Mesenchymal stem cell (in vitro differentiated cells and primary cell): ENCODE results near the gene ZBTB2.

Experiments used
- DNase-seq: peaks from one replicate; pipeline ENCODE4 v3.0.0-alpha.2; 2013
- H2AFZ ChIP-seq: one replicate; pipeline ENCODE4 v1.6.1; 2013; ENCODE audit warnings: low read depth, mild to moderate bottlenecking, control low read depth, inconsistent platforms, low read length, moderate library complexity
- H2AK5ac ChIP-seq: 2 replicates; pipeline ENCODE4 v1.6.1; 2013; ENCODE audit warnings: low read length, moderate library complexity, mild to moderate bottlenecking, inconsistent platforms; ENCODE audit not compliant: severe bottlenecking
- H2BK120ac ChIP-seq: one replicate; pipeline ENCODE4 v1.6.1; 2013; ENCODE audit warnings: low read depth, mild to moderate bottlenecking, inconsistent platforms, low read length, moderate library complexity
- H2BK12ac ChIP-seq, 2 experiments: one replicate each; pipeline ENCODE4 v1.6.1; 2013; ENCODE audit warnings: inconsistent platforms in 2 of 2, low read length in 2 of 2, mild to moderate bottlenecking in 2 of 2, moderate library complexity in 2 of 2, control low read depth in 1 of 2
- H2BK15ac ChIP-seq: one replicate; pipeline ENCODE4 v1.6.1; 2013; ENCODE audit warnings: mild to moderate bottlenecking, low read depth, inconsistent platforms; ENCODE audit not compliant: poor library complexity, severe bottlenecking
- H2BK5ac ChIP-seq: 2 replicates; pipeline ENCODE4 v1.6.1; 2013; ENCODE audit warnings: low read depth, mild to moderate bottlenecking, low read length, control low read depth, inconsistent platforms; ENCODE audit not compliant: poor library complexity, severe bottlenecking
- H3K14ac ChIP-seq, 2 experiments: one replicate each; pipeline ENCODE4 v1.6.1; 2013; ENCODE audit warnings: inconsistent platforms in 2 of 2, low read length in 2 of 2, control low read depth in 1 of 2, mild to moderate bottlenecking in 1 of 2, moderate library complexity in 1 of 2
- H3K18ac ChIP-seq, 2 experiments: one replicate each; pipeline ENCODE4 v1.6.1; 2013; ENCODE audit warnings: inconsistent platforms in 2 of 2, low read length in 2 of 2, control low read depth in 1 of 2, low read depth in 1 of 2, mild to moderate bottlenecking in 1 of 2
- H3K23ac ChIP-seq, 2 experiments: one replicate each; pipeline ENCODE4 v1.6.1; 2013; ENCODE audit warnings: inconsistent platforms in 2 of 2, low read length in 2 of 2, mild to moderate bottlenecking in 2 of 2, moderate library complexity in 2 of 2, control low read depth in 1 of 2
- H3K27ac ChIP-seq: 2 replicates; pipeline ENCODE4 v1.5.1; 2013; ENCODE audit warnings: mild to moderate bottlenecking, moderate library complexity, low read length, control low read depth, inconsistent platforms; ENCODE audit not compliant: poor library complexity, severe bottlenecking
- H3K27me3 ChIP-seq, 2 experiments: 2 replicates each; pipeline versions ENCODE4 v1.6.1 to v1.7.0; 2013; ENCODE audit warnings: low read length in 2 of 2, mild to moderate bottlenecking in 2 of 2, moderate library complexity in 2 of 2, control low read depth in 1 of 2, inconsistent platforms in 1 of 2; ENCODE audit not compliant: control insufficient read depth in 1 of 2, insufficient read depth in 1 of 2
- H3K36me3 ChIP-seq, 2 experiments: 2 replicates each; pipeline versions ENCODE4 v1.6.1 to v1.7.0; 2013; ENCODE audit warnings: low read length in 2 of 2, control low read depth in 1 of 2, inconsistent platforms in 1 of 2, low read depth in 1 of 2, mild to moderate bottlenecking in 1 of 2; ENCODE audit not compliant: insufficient read depth in 2 of 2, control insufficient read depth in 1 of 2
- H3K4ac ChIP-seq, 2 experiments: one replicate each; pipeline ENCODE4 v1.6.1; 2013; ENCODE audit warnings: inconsistent platforms in 2 of 2, low read length in 2 of 2, mild to moderate bottlenecking in 2 of 2, moderate library complexity in 2 of 2, control low read depth in 1 of 2, low read depth in 1 of 2
- H3K4me1 ChIP-seq: 2 replicates; pipeline ENCODE4 v1.6.1; 2013; ENCODE audit warnings: low read depth, low read length, control low read depth; ENCODE audit not compliant: control insufficient read depth, insufficient read depth
- H3K4me2 ChIP-seq: 2 replicates; pipeline ENCODE4 v1.6.1; 2013; ENCODE audit warnings: low read length, mild to moderate bottlenecking, inconsistent platforms; ENCODE audit not compliant: poor library complexity, severe bottlenecking
- H3K4me3 ChIP-seq, 2 experiments: 2 replicates each; pipeline versions ENCODE4 v1.5.1 to v1.7.0; 2013; ENCODE audit warnings: low read length in 2 of 2, mild to moderate bottlenecking in 2 of 2, control low read depth in 1 of 2, low read depth in 1 of 2; ENCODE audit not compliant: insufficient read depth in 1 of 2
- H3K79me1 ChIP-seq: replicated peaks from 2 replicates; pipeline ENCODE4 v1.6.1; 2013; ENCODE audit warnings: mild to moderate bottlenecking, control low read depth, low read length, inconsistent platforms; ENCODE audit not compliant: poor library complexity, severe bottlenecking
- H3K9ac ChIP-seq: 2 replicates; pipeline ENCODE4 v1.7.0; 2013; ENCODE audit warnings: mild to moderate bottlenecking, low read length, moderate library complexity
- H3K9me3 ChIP-seq: 2 replicates; pipeline ENCODE4 v1.7.0; 2013; ENCODE audit warnings: mild to moderate bottlenecking, low read length; ENCODE audit not compliant: control insufficient read depth
- H4K8ac ChIP-seq: one replicate; pipeline ENCODE4 v1.6.1; 2013; ENCODE audit warnings: inconsistent platforms, mild to moderate bottlenecking, low read length, moderate library complexity
- H4K91ac ChIP-seq: one replicate; pipeline ENCODE4 v1.6.1; 2013; ENCODE audit warnings: mild to moderate bottlenecking, low read length, inconsistent platforms
- WGBS: methylation state at CpG from one replicate; pipeline ENCODE4 v1.1.7; 2013; ENCODE audit warnings: mixed read lengths; 5-methylcytosine and 5-hydroxymethylcytosine counted together

The ZBTB2 gene

GRCh38 chr6:151413372-151414145 lies 22.2 kb upstream of the ZBTB2 start:
- Histone ChIP-seq H3K36me3 (peaks cover 49 to 93% of the 10 kb centered on the region in 2 experiments), H2BK15ac (no peak overlapping the region), H3K18ac (no peak overlapping the region), H2AFZ (no peak overlapping the region), H2AK5ac (no peak overlapping the region), H3K4me1 (no peaks in the 10 kb centered on the region), H3K14ac (no peak overlapping the region), H3K23ac (no peak overlapping the region), H2BK12ac (no peak overlapping the region), H3K4me3 (no peak overlapping the region), H4K91ac (no peak overlapping the region), H3K79me1 (peaks cover 16% of the 10 kb centered on the region), H3K4ac (no peak overlapping the region), H2BK120ac (no peak overlapping the region), H2BK5ac (no peak overlapping the region), H3K4me2 (no peak overlapping the region), H3K27me3 (no peaks in the 10 kb centered on the region), H3K9me3 (no peaks in the 10 kb centered on the region), H3K27ac (no peak overlapping the region), H3K9ac (no peak overlapping the region), H4K8ac (no peak overlapping the region)
- no peak for DNase-seq
- 94% methylated on average over 8 of the region's 8 CpGs for WGBS

- Histone ChIP-seq H3K27me3 (no peaks in the 10 kb centered on the region), H3K4me1 (no peaks in the 10 kb centered on the region)
- 98% methylated on average over 3 of the region's 3 CpGs for WGBS
Observed at GRCh38 chr6:151412909-151413308, 21.6 kb upstream of the ZBTB2 start.

GRCh38 chr6:151409679-151410078 lies 18.3 kb upstream of the ZBTB2 start:
- Histone ChIP-seq H3K14ac (no peak overlapping the region), H3K36me3 (peaks cover 52 to 91% of the 10 kb centered on the region in 2 experiments), H3K9ac (no peak overlapping the region), H3K4me2 (no peak overlapping the region), H2BK5ac (no peak overlapping the region), H2BK12ac (no peak overlapping the region), H3K9me3 (no peaks in the 10 kb centered on the region), H3K27ac (no peak overlapping the region), H3K4me1 (no peaks in the 10 kb centered on the region), H4K8ac (no peak overlapping the region), H2AFZ (no peak overlapping the region), H3K79me1 (peaks cover 16% of the 10 kb centered on the region), H3K4me3 (no peak overlapping the region), H3K23ac (no peak overlapping the region), H2AK5ac (no peak overlapping the region), H2BK120ac (no peak overlapping the region), H3K27me3 (no peaks in the 10 kb centered on the region), H3K4ac (no peak overlapping the region), H3K18ac (no peak overlapping the region), H4K91ac (no peak overlapping the region), H2BK15ac (no peak overlapping the region)
- WGBS: 95% methylated on average over 7 of the region's 7 CpGs
- DNase-seq: no peak

More at GRCh38 chr6:151412909-151413308, 21.6 kb upstream of the ZBTB2 start:
- H4K91ac ChIP-seq: no peak overlapping the region
- H3K18ac ChIP-seq: no peak overlapping the region
- peaks cover 14% of the 10 kb centered on the region for H3K79me1 ChIP-seq
- no peaks in the 10 kb centered on the region for H3K9me3 ChIP-seq
- no peak overlapping the region for H3K23ac ChIP-seq
- no peak overlapping the region for H3K9ac ChIP-seq
- no peak overlapping the region for H2BK5ac ChIP-seq
- no peak overlapping the region for H2BK120ac ChIP-seq
- no peak for DNase-seq
- no peak overlapping the region for H3K4me2 ChIP-seq
- no peak overlapping the region for H2BK12ac ChIP-seq
- H4K8ac ChIP-seq: no peak overlapping the region
- peaks cover 48 to 93% of the 10 kb centered on the region in 2 experiments for H3K36me3 ChIP-seq
- H3K4me3 ChIP-seq: no peak overlapping the region
- no peak overlapping the region for H2BK15ac ChIP-seq
- no peak overlapping the region for H2AFZ ChIP-seq
- H3K14ac ChIP-seq: no peak overlapping the region
- H3K27ac ChIP-seq: no peak overlapping the region
- no peak overlapping the region for H3K4ac ChIP-seq
- H2AK5ac ChIP-seq: no peak overlapping the region

GRCh38 chr6:151409260-151409659 lies 17.9 kb upstream of the ZBTB2 start:
- Histone ChIP-seq H3K9me3 (no peaks in the 10 kb centered on the region), H3K14ac (no peak overlapping the region), H3K4me3 (no peak overlapping the region), H3K9ac (no peak overlapping the region), H3K23ac (no peak overlapping the region), H4K8ac (no peak overlapping the region), H4K91ac (no peak overlapping the region), H3K4ac (no peak overlapping the region), H2AK5ac (no peak overlapping the region), H2BK5ac (no peak overlapping the region), H3K79me1 (peaks cover 16% of the 10 kb centered on the region), H2AFZ (no peak overlapping the region), H2BK12ac (no peak overlapping the region), H2BK120ac (no peak overlapping the region), H3K27ac (no peak overlapping the region), H2BK15ac (no peak overlapping the region), H3K4me2 (no peak overlapping the region), H3K18ac (no peak overlapping the region), H3K36me3 (peaks cover 54 to 91% of the 10 kb centered on the region in 2 experiments), H3K27me3 (no peaks in the 10 kb centered on the region), H3K4me1 (no peaks in the 10 kb centered on the region)
- no peak for DNase-seq
- 98% methylated on average over 2 of the region's 2 CpGs for WGBS
